Measurements from ENCODE around the gene ZSCAN4. TPM values are rescaled to one million over a fixed set of nuclear protein-coding genes. Genes with fewer than 3 reads are reported as not detected.

The ZSCAN4 gene
- total RNA-seq, 1 donor from 2014 or later, result not detected

DNA sequence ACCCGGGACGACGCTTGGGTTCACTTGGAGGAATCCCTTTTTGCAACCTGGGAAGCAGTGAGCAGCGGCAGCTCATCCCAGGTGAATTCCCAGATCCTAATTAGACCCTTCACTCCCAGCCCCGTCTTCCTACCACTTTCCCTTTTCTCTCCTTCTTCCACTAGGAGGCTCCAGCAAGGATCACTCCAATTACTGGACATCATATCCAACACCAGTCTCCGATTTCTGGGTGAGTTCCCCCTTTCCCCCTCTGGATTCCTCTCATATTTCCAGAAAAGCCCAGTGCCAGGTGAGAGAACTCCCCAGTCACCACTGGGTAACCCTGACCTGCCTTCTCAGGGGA is 17.1 kb upstream of the ZSCAN4 start:
- Histone ChIP-seq H3K4me3 (ENCODE audit: low read depth, low read length) (no peak overlapping the region), H3K36me3 (ENCODE audit: control insufficient read depth, insufficient read depth, low read length) (no peaks in the 10 kb centered on the region)

GRCh38 chr19:57653689-57654088 is 15.0 kb upstream of the ZSCAN4 start:
- no peak for DNase-seq (ENCODE audit: low read depth)
- no peak overlapping the region for H3K4me3 ChIP-seq (ENCODE audit: low read depth, low read length)
- no peaks in the 10 kb centered on the region for H3K27me3 ChIP-seq (ENCODE audit: control insufficient read depth, insufficient read depth, low read length)
- H3K36me3 ChIP-seq (ENCODE audit: control insufficient read depth, insufficient read depth, low read length), result no peaks in the 10 kb centered on the region
- TF ChIP-seq CTCF (IDR thresholded peaks at IDR 0.05; ENCODE audit: insufficient read depth, low read length, poor library complexity, severe bottlenecking), result no peak

More for the DNA sequence above, 17.1 kb upstream of the ZSCAN4 start:
- DNase-seq (ENCODE audit: low read depth), result no peak
- TF ChIP-seq CTCF (IDR thresholded peaks at IDR 0.05; ENCODE audit: insufficient read depth, low read length, poor library complexity, severe bottlenecking), result no peak
- no peaks in the 10 kb centered on the region for H3K27me3 ChIP-seq (ENCODE audit: control insufficient read depth, insufficient read depth, low read length)

DNA sequence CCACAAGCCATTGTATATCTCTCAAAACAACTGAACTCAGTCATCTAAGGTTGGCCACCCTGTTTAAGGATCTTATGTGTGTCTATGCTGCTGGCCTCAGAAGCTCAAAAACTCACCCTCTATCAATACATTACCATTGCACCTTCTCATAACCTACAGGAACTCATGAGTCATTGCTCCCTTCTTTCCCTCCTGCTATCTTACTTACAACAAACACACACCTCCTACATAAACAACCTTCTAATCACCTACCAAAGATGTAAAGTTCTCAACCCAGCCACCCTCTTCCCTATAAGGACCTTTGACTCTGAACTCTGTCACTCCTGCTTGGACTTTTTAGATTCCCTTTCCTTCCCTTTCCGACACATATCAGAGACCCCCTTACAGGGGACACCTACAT is 13.3 kb upstream of the ZSCAN4 start:
- DNase-seq (ENCODE audit: low read depth), result no peak
- no peaks in the 10 kb centered on the region for H3K27me3 ChIP-seq (ENCODE audit: control insufficient read depth, insufficient read depth, low read length)
- no peak overlapping the region for H3K4me3 ChIP-seq (ENCODE audit: low read depth, low read length)
- no peaks in the 10 kb centered on the region for H3K36me3 ChIP-seq (ENCODE audit: control insufficient read depth, insufficient read depth, low read length)
- TF ChIP-seq CTCF (IDR thresholded peaks at IDR 0.05; ENCODE audit: insufficient read depth, low read length, poor library complexity, severe bottlenecking), result no peak

GRCh38 chr19:57656346-57656745 is 12.4 kb upstream of the ZSCAN4 start:
- Histone ChIP-seq H3K4me3 (ENCODE audit: low read depth, low read length) (no peak overlapping the region), H3K27me3 (ENCODE audit: control insufficient read depth, insufficient read depth, low read length) (no peaks in the 10 kb centered on the region), H3K36me3 (ENCODE audit: control insufficient read depth, insufficient read depth, low read length) (no peaks in the 10 kb centered on the region)
- no peak for TF ChIP-seq CTCF (IDR thresholded peaks at IDR 0.05; ENCODE audit: insufficient read depth, low read length, poor library complexity, severe bottlenecking)
- no peak for DNase-seq (ENCODE audit: low read depth)

GRCh38 chr19:57664269-57665127 is 4.2 kb upstream of the ZSCAN4 start:
- H3K36me3 ChIP-seq (ENCODE audit: control insufficient read depth, insufficient read depth, low read length), result no peaks in the 10 kb centered on the region
- H3K27me3 ChIP-seq (ENCODE audit: control insufficient read depth, insufficient read depth, low read length), result no peaks in the 10 kb centered on the region
- TF ChIP-seq CTCF (IDR thresholded peaks at IDR 0.05; ENCODE audit: insufficient read depth, low read length, poor library complexity, severe bottlenecking), result no peak
- H3K4me3 ChIP-seq (ENCODE audit: low read depth, low read length), result peak overlapping the region; percentile 48
- DNase-seq (ENCODE audit: low read depth), result no peak

Data from kidney epithelial cell (primary cell).